HG02943 (cell line): ENCODE results near the gene LRRC1.

ENCODE experiments used
- ATAC-seq: cut with Tn5 transposase; IDR thresholded peaks from one replicate; pipeline ENCODE4 v1.9.1; 2021; ENCODE audit warnings: mild to moderate bottlenecking, low read depth, moderate library complexity; ENCODE audit not compliant: unreplicated experiment

The LRRC1 gene

GRCh38 chr6:53874964-53875363, 80.2 kb downstream of the LRRC1 start:
- ATAC-seq = no peak

GRCh38 chr6:53877151-53877550, 82.3 kb downstream of the LRRC1 start:
- ATAC-seq = no peak

GRCh38 chr6:53878808-53879207, 84.0 kb downstream of the LRRC1 start:
- ATAC-seq = no peak

GRCh38 chr6:53879608-53880007, 84.8 kb downstream of the LRRC1 start:
- ATAC-seq = no peak

- ATAC-seq = no peak
Measured at GRCh38 chr6:53887316-53887715, 92.5 kb downstream of the LRRC1 start.

GRCh38 chr6:53888931-53889330, 94.1 kb downstream of the LRRC1 start:
- no peak for ATAC-seq

- no peak for ATAC-seq
Measured at GRCh38 chr6:53889365-53889764, 94.6 kb downstream of the LRRC1 start.

GRCh38 chr6:53892707-53893106, 97.9 kb downstream of the LRRC1 start:
- ATAC-seq = peak; percentile 58

GRCh38 chr6:53894091-53894490, 99.3 kb downstream of the LRRC1 start:
- peak; percentile 82 for ATAC-seq

GRCh38 chr6:53896196-53896595, 101.4 kb downstream of the LRRC1 start:
- no peak for ATAC-seq

- ATAC-seq = no peak
Measured at GRCh38 chr6:53898026-53898795, 103.4 kb downstream of the LRRC1 start.

- no peak for ATAC-seq
Measured at GRCh38 chr6:53899512-53899911, 104.7 kb downstream of the LRRC1 start.

- ATAC-seq = no peak
Measured at GRCh38 chr6:53903357-53903756, 108.6 kb downstream of the LRRC1 start.

- ATAC-seq = no peak
Measured at GRCh38 chr6:53906103-53906502, 111.3 kb downstream of the LRRC1 start.

- no peak for ATAC-seq
Measured at GRCh38 chr6:53906842-53907241, 112.0 kb downstream of the LRRC1 start.

GRCh38 chr6:53910834-53911233, 116.0 kb downstream of the LRRC1 start:
- no peak for ATAC-seq

GRCh38 chr6:53912661-53913060, 117.9 kb downstream of the LRRC1 start:
- no peak for ATAC-seq

GRCh38 chr6:53913286-53913685, 118.5 kb downstream of the LRRC1 start:
- ATAC-seq = no peak

- ATAC-seq = no peak
Measured at GRCh38 chr6:53915026-53915691, 120.4 kb downstream of the LRRC1 start.

- ATAC-seq = peak; percentile 87
Measured at GRCh38 chr6:53916804-53917463, 122.1 kb downstream of the LRRC1 start.

GRCh38 chr6:53917464-53917842, 122.6 kb downstream of the LRRC1 start:
- peak; percentile 56 for ATAC-seq
